Activated T-cell treated with anti-CD3 and anti-CD28 coated beads, Interleukin-2, amount 50 U/mL, for 72 hours (primary cell): ENCODE data around the gene CELSR1. TPM values are rescaled to one million over a fixed set of nuclear protein-coding genes. Genes with fewer than 3 reads are reported as not detected.
"Not testable (repeated sequence)": the region's sequence is repeated elsewhere in the genome, so short reads cannot be mapped to it uniquely, and the experiment has no call there.

Experiments
- ATAC-seq, 2 donors: fragments of 150-1000 bp; cut with Tn5 transposase; replicated peaks in 1 of 2; 2 replicates each; pipeline ENCODE4 v1.10.0; 2021; ENCODE audit warnings: moderate library complexity in 2 of 2, mild to moderate bottlenecking in 1 of 2
- DNase-seq, 2 donors: peaks; one replicate each; pipeline ENCODE4 v3.0.0; 2021 to 2022; ENCODE audit warnings: mixed read lengths in 1 of 2
- H3K27ac Mint-ChIP-seq: one replicate; pipeline ENCODE4 v1.8.0; 2022; ENCODE audit warnings: mild to moderate bottlenecking, moderate library complexity, mixed read lengths
- H3K27me3 Mint-ChIP-seq: one replicate; pipeline ENCODE4 v1.8.0; 2022; ENCODE audit warnings: low read depth, mixed read lengths
- H3K36me3 Mint-ChIP-seq, 2 donors: one replicate each; pipeline ENCODE4 v1.8.0; 2022; ENCODE audit warnings: mixed read lengths in 2 of 2, mild to moderate bottlenecking in 1 of 2; ENCODE audit not compliant: insufficient read depth in 2 of 2
- H3K4me1 Mint-ChIP-seq: one replicate; pipeline ENCODE4 v1.8.0; 2022; ENCODE audit warnings: low read depth, mixed read lengths
- H3K4me3 Mint-ChIP-seq, 2 donors: one replicate each; pipeline ENCODE4 v1.8.0; 2022; ENCODE audit warnings: mild to moderate bottlenecking in 2 of 2, mixed read lengths in 2 of 2, moderate library complexity in 2 of 2
- H3K9me3 Mint-ChIP-seq, 2 donors: one replicate each; pipeline ENCODE4 v1.8.0; 2022; ENCODE audit warnings: mixed read lengths in 2 of 2
- total RNA-seq, 2 donors: library from RNA; stranded (reverse); gene quantifications; one replicate each; pipeline ENCODE4 v1.2.3, GENCODE V29; 2022

CELSR1 gene
- total RNA-seq, 2 donors from 2014 or later, result 0.83 to 1.3 TPM

DNA sequence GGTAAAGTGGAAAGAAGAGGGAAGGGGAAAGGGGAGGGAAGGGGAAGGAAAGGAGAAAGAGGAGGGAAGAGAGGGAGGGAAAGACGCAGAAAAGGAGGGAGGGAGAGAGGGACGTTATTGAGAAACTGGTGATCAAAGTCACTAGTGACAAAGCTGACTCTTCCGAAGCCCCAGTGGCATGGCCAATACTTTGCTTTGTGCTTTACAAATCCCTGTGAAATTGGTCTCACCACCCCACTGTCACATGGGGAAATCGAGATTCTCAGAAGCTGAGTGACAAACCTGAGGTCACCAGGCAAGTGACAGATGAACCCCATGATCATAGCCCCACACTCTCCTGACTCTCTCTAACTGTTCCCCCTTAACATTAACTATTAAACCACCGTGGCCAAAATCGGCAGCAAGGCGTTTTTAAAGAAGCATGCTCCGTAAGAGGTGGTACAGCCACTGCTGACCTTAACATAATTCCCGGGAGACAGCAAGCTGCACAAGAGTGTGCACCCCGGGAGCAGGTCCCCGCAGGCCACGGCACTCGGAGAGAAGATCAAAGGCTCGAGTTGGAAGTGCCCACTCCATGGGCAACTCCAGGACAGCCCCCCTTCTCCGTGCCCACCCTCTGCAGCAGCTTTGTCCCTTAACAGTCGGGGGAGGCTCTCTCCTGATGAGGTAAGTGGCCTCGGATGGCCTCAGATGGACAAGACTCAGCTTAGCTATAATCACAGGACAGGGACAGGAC, 34.8 kb downstream of the CELSR1 start:
- peaks cover 9% of the 10 kb centered on the region for H3K4me1 Mint-ChIP-seq
- H3K9me3 Mint-ChIP-seq, result no peaks in the 10 kb centered on the region
- no peak overlapping the region for H3K27ac Mint-ChIP-seq
- no peaks in the 10 kb centered on the region for H3K36me3 Mint-ChIP-seq
- no peak overlapping the region for H3K4me3 Mint-ChIP-seq
- no peak for DNase-seq
- peaks cover 8% of the 10 kb centered on the region for H3K27me3 Mint-ChIP-seq
- no peak for ATAC-seq

DNA sequence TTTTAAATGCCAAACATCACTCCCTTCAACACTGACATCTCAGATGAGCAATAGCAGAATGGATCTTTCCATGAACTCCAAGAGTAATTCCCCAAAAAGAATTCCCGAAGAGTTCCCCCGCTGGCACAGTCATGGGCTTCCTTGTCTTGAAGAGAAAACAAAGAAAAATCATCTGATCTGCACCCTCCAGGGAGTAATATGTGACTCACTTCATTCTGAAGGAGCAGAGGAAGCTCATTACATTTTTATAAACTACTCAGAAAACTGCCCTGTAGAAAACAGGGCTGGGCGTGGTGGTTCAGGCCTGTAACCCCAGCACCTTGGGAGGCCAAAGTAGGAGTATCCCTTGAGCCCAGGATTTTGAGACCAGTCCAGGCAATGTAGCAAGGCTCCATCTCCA, 35.7 kb downstream of the CELSR1 start:
- no peak for DNase-seq
- H3K27ac Mint-ChIP-seq, result no peak overlapping the region

DNA sequence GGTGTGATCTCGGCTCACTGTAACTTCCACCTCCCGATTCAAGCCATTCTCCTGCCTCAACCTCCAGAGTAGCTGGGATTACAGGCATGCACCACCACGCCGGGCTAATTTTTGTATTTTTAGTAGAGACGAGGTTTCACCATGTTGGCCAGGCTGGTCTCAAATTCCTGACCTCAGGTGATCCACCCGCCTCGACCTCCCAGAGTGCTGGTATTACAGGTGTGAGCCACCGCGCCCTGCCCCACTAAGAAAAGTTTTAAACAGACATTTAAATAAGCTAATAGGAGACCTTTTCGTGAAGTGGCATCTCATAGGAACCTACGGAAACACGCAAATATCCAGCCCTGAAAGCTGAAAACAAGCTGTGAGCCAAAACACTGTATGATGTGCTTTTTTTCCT, 36.2 kb downstream of the CELSR1 start:
- ATAC-seq, H3K27ac Mint-ChIP-seq, DNase-seq, H3K9me3 Mint-ChIP-seq, H3K27me3 Mint-ChIP-seq, H3K4me1 Mint-ChIP-seq, H3K4me3 Mint-ChIP-seq, H3K36me3 Mint-ChIP-seq: not testable (repeated sequence)

More for the DNA sequence above, 35.7 kb downstream of the CELSR1 start:
- H3K9me3 Mint-ChIP-seq, result no peaks in the 10 kb centered on the region
- no peaks in the 10 kb centered on the region for H3K36me3 Mint-ChIP-seq
- H3K4me1 Mint-ChIP-seq, result peaks cover 9% of the 10 kb centered on the region
- H3K27me3 Mint-ChIP-seq, result peaks cover 8% of the 10 kb centered on the region
- H3K4me3 Mint-ChIP-seq, result no peak overlapping the region
- no peak for ATAC-seq

DNA sequence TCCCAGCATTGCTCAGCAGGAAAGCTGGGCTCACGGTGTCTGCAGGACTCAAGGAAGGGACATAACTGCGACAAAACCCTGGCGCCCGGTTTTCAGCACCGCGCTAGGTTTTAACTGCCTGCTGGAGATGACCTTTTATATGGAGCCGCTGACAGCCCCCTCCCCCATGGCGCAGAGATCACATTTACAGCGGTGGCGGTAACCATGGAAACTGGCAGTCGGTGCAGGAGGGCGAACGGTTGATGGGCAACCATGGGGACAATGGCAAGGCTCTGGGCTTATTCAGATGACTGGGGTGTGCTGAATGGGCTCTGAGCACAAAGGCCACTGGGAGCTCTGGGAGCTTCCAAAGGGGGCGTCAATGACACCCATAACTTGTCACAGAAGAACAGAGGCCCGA, 37.2 kb downstream of the CELSR1 start:
- H3K4me3 Mint-ChIP-seq, result no peak overlapping the region
- peaks cover 9% of the 10 kb centered on the region for H3K4me1 Mint-ChIP-seq
- H3K9me3 Mint-ChIP-seq, result no peaks in the 10 kb centered on the region
- peaks cover 8% of the 10 kb centered on the region for H3K27me3 Mint-ChIP-seq
- DNase-seq (no peak), ATAC-seq (no peak)
- H3K36me3 Mint-ChIP-seq, result no peaks in the 10 kb centered on the region
- H3K27ac Mint-ChIP-seq, result no peak overlapping the region

DNA sequence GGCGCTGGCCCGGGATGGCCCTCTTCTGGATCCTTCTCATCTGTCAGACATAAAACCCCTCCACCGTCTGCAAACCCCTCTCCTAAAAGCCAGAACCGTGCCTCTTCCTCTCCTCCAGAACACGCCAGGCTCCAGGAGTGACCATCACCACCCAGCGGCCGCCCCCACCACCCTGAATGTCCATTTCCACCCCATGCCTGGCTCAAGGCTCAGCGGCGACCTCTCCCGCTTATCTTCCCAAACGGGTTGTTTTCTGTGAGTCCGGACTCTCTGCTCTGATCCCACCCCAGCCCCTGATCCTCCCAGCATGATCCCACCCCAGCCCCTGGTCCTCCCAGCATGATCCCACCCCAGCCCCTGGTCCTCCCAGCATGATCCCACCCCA, 37.6 kb downstream of the CELSR1 start:
- Mint-ChIP-seq H3K4me1 (peaks cover 9% of the 10 kb centered on the region), H3K27ac (no peak overlapping the region), H3K4me3 (no peak overlapping the region), H3K27me3 (peaks cover 8% of the 10 kb centered on the region), H3K36me3 (no peaks in the 10 kb centered on the region), H3K9me3 (no peaks in the 10 kb centered on the region)
- no peak for DNase-seq
- no peak for ATAC-seq

DNA sequence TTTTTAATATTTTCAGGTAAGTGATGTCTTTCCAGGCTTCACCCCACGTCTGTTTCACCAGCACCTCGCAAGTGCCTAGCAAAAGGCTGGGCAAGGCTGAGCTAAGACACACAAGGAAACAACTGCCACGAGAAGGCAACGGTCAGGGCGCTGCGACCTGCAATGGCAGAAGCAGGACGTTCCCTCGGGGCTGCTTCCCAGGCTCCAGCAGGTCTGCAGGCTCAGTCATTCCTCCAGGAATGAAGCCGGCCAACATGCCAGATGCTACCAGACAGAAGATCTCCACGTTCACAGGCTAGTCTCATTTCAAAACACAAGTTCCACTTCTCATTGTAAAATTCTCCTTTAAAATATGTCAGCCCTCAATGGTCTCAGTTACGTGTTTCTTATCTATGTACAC, 45.5 kb downstream of the CELSR1 start:
- ATAC-seq (no peak), DNase-seq (no peak)
- Mint-ChIP-seq H3K4me3 (no peak overlapping the region), H3K9me3 (no peaks in the 10 kb centered on the region), H3K36me3 (peaks cover 0 to 3% of the 10 kb centered on the region in 2 donors), H3K27me3 (no peaks in the 10 kb centered on the region), H3K27ac (no peak overlapping the region), H3K4me1 (no peaks in the 10 kb centered on the region)

DNA sequence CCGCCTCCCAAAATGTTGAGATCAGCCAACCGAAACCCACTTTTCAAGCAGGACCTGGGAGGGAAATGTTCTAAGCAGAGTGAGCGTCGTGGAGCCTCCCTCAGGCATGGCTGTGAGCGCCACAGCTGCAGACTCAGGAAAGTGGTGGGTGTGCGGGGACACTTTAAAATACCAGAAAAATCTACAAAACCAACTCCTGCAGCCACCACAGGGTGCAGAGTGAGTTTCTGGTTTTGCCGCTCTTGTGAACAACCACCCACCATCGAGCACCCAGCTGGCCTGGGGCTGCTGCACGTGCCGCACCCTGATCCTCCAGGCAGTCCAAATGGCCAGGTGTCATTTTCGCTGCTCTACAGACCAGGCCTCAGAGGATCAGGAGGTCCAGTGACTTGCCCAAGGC, 46.9 kb downstream of the CELSR1 start:
- no peaks in the 10 kb centered on the region for H3K4me1 Mint-ChIP-seq
- DNase-seq, result no peak
- H3K36me3 Mint-ChIP-seq, result peaks cover 0 to 3% of the 10 kb centered on the region in 2 donors
- ATAC-seq, result no peak
- H3K27ac Mint-ChIP-seq, result no peak overlapping the region
- H3K9me3 Mint-ChIP-seq, result no peaks in the 10 kb centered on the region
- H3K27me3 Mint-ChIP-seq, result no peaks in the 10 kb centered on the region
- H3K4me3 Mint-ChIP-seq, result no peak overlapping the region

DNA sequence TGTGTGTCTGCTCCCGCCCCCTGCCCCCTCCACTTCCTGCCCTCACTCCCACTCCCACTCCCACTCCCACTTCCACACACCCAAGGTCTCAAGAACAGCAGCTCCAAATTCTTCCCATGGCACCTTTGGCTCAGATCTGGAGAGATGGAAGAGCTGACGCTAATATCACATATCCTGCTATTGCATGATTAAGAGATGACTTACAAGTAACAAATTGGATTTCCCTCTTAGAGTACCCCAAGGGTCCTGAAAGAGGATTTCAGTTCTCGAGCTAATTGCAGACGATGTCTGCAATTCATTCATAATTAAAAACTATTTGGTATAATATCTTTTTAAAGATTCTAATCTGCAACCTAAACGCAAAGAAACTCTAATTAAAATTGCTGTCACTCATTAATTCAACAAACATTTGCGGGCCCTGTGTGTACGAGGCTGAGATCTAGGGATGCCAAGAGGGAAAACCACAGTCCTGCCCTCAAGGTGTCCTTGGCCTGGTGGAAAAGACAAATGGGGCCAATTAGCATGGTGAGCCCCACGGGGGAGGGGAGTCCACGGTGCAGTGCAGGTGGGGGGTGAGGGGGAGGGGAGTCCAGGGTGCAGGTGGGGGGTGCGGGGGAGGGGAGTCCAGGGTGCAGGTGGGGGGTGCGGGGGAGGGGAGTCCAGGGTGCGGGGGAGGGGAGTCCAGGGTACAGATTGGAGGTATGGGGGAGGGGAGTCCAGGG, 50.3 kb downstream of the CELSR1 start:
- DNase-seq (no peak), ATAC-seq (no peak)
- peaks cover 11% of the 10 kb centered on the region for H3K4me1 Mint-ChIP-seq
- H3K27me3 Mint-ChIP-seq, result no peaks in the 10 kb centered on the region
- no peak overlapping the region for H3K27ac Mint-ChIP-seq
- no peaks in the 10 kb centered on the region for H3K9me3 Mint-ChIP-seq
- no peak overlapping the region for H3K4me3 Mint-ChIP-seq
- no peaks in the 10 kb centered on the region for H3K36me3 Mint-ChIP-seq

DNA sequence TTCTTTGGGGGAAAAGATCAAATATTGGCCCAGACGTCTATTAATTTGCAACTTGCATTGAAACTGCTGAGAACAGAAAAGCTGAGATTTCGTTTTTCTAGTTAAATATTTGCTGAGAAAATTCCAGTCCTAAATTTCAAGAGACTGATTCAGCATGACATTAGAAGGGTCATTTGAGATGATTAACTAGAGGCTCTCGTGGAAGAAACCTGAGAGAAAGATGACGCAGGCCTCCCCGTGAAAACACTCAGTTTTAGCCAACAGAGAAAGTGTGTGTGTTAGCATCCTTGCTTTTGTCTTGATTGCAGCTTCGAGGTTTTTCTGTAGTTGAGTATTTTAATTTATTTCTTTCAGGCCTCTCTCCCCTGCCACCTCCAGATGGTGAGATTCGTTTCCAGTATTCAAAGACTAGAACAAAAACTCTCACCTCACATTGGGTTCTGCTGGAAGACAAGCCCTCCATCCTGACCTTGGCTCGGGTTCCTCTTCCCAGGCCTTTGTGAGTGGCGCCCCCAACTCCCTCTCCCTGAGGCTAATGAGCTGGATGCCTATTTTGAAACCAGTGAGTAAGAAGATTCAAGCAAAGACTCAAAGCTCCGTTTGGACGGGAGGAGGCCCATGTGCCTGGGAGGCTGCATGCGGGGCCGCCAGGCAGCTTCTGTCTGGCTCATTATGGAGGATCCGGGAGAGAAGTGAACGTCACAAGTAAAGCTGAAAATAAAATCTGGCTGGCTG, 52.4 kb downstream of the CELSR1 start:
- H3K27me3 Mint-ChIP-seq, result peaks cover 3% of the 10 kb centered on the region
- H3K4me3 Mint-ChIP-seq, result no peak overlapping the region
- no peaks in the 10 kb centered on the region for H3K9me3 Mint-ChIP-seq

DNA sequence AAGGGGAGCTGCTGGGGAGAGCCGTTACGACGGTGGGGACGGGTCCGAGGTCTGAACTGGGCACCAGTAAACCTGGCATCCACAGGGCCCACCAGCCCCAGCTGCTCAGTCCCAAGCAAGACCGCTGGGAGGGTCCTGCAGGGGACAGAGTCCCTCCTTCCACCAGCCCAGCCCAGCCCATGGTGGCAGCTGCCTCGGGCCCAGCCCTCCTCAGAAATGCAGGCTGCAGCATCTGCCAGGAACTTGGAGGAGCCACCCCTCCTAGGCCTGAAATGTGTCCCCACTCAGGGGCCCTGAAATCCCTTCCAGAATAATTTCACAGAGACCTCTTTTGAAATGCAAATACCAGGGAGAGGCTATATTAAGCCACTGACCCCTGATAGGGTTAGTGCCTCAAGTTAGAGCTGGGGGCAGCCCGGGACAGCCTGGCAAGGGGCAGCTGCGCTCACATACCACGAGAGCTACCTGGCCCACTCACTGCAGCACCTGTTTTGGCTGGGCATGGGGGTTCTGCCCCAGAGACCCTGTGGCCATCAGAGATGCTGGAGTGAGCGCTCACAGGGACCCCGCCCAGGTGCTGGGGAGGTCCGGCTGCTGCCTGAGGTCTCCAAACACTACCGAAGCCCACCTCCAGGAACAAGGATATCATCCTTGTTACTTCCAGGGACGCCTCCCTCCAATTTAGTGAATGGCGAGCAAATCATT, 53.1 kb downstream of the CELSR1 start:
- Mint-ChIP-seq H3K27ac (no peak overlapping the region), H3K36me3 (no peaks in the 10 kb centered on the region), H3K4me1 (peaks cover 26% of the 10 kb centered on the region), H3K9me3 (no peaks in the 10 kb centered on the region), H3K27me3 (peaks cover 5% of the 10 kb centered on the region), H3K4me3 (no peak overlapping the region)
- ATAC-seq (no peak), DNase-seq (no peak)

More for the DNA sequence above, 52.4 kb downstream of the CELSR1 start:
- DNase-seq (no peak), ATAC-seq (no peak)
- Mint-ChIP-seq H3K4me1 (peaks cover 23% of the 10 kb centered on the region), H3K27ac (no peak overlapping the region), H3K36me3 (no peaks in the 10 kb centered on the region)

DNA sequence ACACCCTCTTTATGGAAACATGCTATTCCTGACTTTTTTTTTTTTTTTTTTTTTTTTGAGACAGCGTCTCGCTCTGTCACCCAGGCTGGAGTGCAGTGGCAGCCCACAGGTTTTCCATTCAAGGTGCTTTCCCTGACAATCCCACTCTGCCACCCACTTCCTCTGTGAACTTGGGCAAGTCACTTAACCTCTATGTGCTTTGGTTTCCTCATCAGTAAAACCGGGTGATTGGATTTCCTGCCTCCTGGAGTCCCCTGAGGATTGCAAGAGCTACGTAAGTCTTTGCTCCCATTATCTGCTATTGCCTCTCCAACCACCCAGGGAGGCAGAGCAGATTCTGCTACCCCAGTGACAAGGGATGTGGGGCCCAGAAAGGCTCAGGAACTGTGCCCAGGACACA, 54.1 kb downstream of the CELSR1 start:
- peaks cover 26% of the 10 kb centered on the region for H3K4me1 Mint-ChIP-seq
- H3K27me3 Mint-ChIP-seq, result peaks cover 5% of the 10 kb centered on the region
- H3K36me3 Mint-ChIP-seq, result no peaks in the 10 kb centered on the region
- ATAC-seq (no peak), DNase-seq (no peak)
- no peaks in the 10 kb centered on the region for H3K9me3 Mint-ChIP-seq
- H3K27ac Mint-ChIP-seq, result no peak overlapping the region
- no peak overlapping the region for H3K4me3 Mint-ChIP-seq

DNA sequence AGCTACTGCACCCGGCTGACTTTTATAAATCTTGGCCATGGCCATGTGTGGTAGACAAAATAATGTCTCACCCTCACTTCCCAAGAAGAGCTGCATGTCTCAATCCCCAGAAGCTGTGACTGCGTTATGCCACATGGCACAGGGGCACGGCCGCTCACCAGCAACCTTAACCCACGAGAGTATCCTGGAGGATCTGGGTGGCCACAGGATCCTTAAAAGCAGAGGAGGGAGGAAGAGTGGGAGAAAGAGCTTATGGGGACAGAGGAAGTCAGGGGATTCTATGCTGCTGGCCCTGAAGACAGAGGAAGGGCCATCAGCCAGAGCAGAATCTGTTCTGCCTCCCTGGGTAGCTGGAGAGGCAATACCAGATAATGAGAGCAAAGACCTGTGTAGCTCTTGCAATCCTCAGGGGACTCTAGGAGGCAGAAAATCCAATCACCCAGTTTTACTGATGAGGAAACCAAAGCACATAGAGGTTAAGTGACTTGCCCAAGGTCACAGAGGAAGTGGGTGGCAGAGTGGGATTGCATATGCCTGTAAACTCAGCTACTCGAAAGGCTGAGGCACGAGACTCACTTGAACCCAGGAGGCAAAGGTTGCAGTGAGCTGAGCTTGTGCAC, 55.3 kb downstream of the CELSR1 start:
- H3K4me3 Mint-ChIP-seq, result no peak overlapping the region
- H3K27me3 Mint-ChIP-seq, result peaks cover 5% of the 10 kb centered on the region
- H3K36me3 Mint-ChIP-seq, result no peaks in the 10 kb centered on the region
- no peak for DNase-seq
- H3K9me3 Mint-ChIP-seq, result no peaks in the 10 kb centered on the region
- no peak overlapping the region for H3K27ac Mint-ChIP-seq
- no peak for ATAC-seq
- peaks cover 26% of the 10 kb centered on the region for H3K4me1 Mint-ChIP-seq
